Measurements from ENCODE around the gene FADS1.
A peak's percentile ranks its signal among the peaks of the same experiment; 100 is the strongest.

FADS1 gene

GRCh38 chr11:61775606-61776554 is 40.9 kb downstream of the FADS1 start:
- Mint-ChIP-seq H3K4me1 (ENCODE audit: low read depth) (peaks cover 7% of the 10 kb centered on the region), H3K4me3 (peak overlapping the region; percentile 54), H3K36me3 (ENCODE audit: low read depth) (no peaks in the 10 kb centered on the region), H3K27ac (peak overlapping the region; percentile 34), H3K27me3 (ENCODE audit: low read depth) (no peaks in the 10 kb centered on the region), H3K9me3 (no peaks in the 10 kb centered on the region)
- DNase-seq (ENCODE audit: low spot score): no peak

DNA sequence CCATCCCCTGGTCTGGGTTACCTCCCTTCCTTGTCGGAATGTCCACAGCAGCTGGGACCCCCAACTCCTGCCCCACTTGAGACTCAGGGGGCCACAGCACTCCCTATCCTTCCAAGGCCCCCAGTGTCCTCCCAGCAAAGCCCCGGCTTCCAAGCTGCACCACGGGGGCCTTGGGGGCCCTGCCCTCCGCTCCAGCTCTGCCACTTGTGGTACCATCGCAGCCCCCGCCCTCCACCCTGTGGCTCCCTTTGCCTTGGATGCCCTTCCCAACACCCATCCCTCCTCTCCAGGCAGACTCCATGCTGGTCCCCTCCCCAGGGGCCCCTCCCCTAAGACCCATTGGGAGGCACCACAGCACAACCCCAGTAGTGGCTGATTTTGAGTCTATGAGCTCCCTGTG is 41.7 kb downstream of the FADS1 start:
- Mint-ChIP-seq H3K4me1 (ENCODE audit: low read depth) (peaks cover 7% of the 10 kb centered on the region), H3K9me3 (no peaks in the 10 kb centered on the region), H3K27me3 (ENCODE audit: low read depth) (no peaks in the 10 kb centered on the region), H3K4me3 (no peak overlapping the region), H3K36me3 (ENCODE audit: low read depth) (no peaks in the 10 kb centered on the region), H3K27ac (peak overlapping the region; percentile 34)
- DNase-seq (ENCODE audit: low spot score): no peak

- no peaks in the 10 kb centered on the region for H3K36me3 Mint-ChIP-seq (ENCODE audit: low read depth)
- no peak overlapping the region for H3K4me3 Mint-ChIP-seq
- H3K27me3 Mint-ChIP-seq (ENCODE audit: low read depth): no peaks in the 10 kb centered on the region
- H3K9me3 Mint-ChIP-seq: no peaks in the 10 kb centered on the region
- H3K4me1 Mint-ChIP-seq (ENCODE audit: low read depth): peaks cover 7% of the 10 kb centered on the region
- no peak for DNase-seq (ENCODE audit: low spot score)
- H3K27ac Mint-ChIP-seq: no peak overlapping the region
Measured at GRCh38 chr11:61774411-61774810, 42.4 kb downstream of the FADS1 start.

DNA sequence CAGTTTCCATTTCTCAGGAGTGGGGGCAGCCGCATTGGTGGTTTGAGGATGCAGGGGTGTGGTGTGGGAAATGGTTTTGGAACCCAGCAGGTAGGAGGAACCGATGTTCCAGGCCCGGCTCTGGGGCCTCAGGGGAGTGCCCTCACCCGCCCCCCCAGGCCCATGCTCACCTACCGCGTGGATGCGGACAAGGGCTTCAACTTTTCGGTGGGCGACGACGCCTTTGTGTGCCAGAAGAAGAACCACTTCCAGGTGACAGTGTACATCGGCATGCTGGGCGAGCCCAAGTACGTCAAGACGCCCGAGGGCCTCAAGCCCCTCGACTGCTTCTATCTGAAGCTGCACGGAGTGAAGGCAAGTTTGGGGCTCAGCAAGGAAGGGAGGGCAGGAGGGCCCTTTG is 43.0 kb downstream of the FADS1 start:
- Mint-ChIP-seq H3K4me3 (no peak overlapping the region), H3K27me3 (ENCODE audit: low read depth) (no peaks in the 10 kb centered on the region), H3K9me3 (no peaks in the 10 kb centered on the region), H3K36me3 (ENCODE audit: low read depth) (no peaks in the 10 kb centered on the region), H3K4me1 (ENCODE audit: low read depth) (peaks cover 7% of the 10 kb centered on the region), H3K27ac (no peak overlapping the region)
- DNase-seq (ENCODE audit: low spot score): no peak

DNA sequence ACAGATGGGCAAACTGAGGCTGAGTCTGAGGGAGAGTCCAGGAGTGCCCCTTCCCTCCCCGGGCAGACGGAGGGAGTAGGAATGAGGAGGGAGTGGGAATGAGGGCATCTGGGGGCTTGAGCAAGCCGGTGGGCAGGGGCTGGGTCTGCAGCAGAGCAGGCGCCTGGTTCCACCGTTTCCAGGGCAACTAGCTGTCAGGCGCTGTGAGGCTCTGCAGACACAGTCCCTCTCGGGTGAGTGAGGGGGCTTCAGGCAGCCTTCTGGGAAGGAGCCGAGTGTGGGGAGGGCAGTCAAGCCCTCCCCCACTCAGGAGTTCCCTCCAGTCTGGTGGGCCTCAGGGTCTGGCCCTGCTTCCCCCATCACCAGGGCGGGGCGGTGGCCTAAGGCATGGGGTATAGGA is 43.4 kb downstream of the FADS1 start:
- Mint-ChIP-seq H3K4me1 (ENCODE audit: low read depth) (peaks cover 7% of the 10 kb centered on the region), H3K4me3 (no peak overlapping the region), H3K9me3 (no peaks in the 10 kb centered on the region), H3K27ac (no peak overlapping the region), H3K27me3 (ENCODE audit: low read depth) (no peaks in the 10 kb centered on the region), H3K36me3 (ENCODE audit: low read depth) (no peaks in the 10 kb centered on the region)
- DNase-seq (ENCODE audit: low spot score): no peak

GRCh38 chr11:61771985-61772455 is 44.8 kb downstream of the FADS1 start:
- Mint-ChIP-seq H3K4me1 (ENCODE audit: low read depth) (peaks cover 7% of the 10 kb centered on the region), H3K27me3 (ENCODE audit: low read depth) (no peaks in the 10 kb centered on the region), H3K9me3 (no peaks in the 10 kb centered on the region), H3K36me3 (ENCODE audit: low read depth) (no peaks in the 10 kb centered on the region), H3K27ac (peak overlapping the region; percentile 10), H3K4me3 (no peak overlapping the region)
- DNase-seq (ENCODE audit: low spot score): no peak

- Mint-ChIP-seq H3K4me3 (no peak overlapping the region), H3K36me3 (ENCODE audit: low read depth) (no peaks in the 10 kb centered on the region), H3K27ac (no peak overlapping the region), H3K4me1 (ENCODE audit: low read depth) (peaks cover 3% of the 10 kb centered on the region), H3K27me3 (ENCODE audit: low read depth) (no peaks in the 10 kb centered on the region), H3K9me3 (no peaks in the 10 kb centered on the region)
- no peak for DNase-seq (ENCODE audit: low spot score)
Measured at GRCh38 chr11:61771195-61771894, 45.5 kb downstream of the FADS1 start.

DNA sequence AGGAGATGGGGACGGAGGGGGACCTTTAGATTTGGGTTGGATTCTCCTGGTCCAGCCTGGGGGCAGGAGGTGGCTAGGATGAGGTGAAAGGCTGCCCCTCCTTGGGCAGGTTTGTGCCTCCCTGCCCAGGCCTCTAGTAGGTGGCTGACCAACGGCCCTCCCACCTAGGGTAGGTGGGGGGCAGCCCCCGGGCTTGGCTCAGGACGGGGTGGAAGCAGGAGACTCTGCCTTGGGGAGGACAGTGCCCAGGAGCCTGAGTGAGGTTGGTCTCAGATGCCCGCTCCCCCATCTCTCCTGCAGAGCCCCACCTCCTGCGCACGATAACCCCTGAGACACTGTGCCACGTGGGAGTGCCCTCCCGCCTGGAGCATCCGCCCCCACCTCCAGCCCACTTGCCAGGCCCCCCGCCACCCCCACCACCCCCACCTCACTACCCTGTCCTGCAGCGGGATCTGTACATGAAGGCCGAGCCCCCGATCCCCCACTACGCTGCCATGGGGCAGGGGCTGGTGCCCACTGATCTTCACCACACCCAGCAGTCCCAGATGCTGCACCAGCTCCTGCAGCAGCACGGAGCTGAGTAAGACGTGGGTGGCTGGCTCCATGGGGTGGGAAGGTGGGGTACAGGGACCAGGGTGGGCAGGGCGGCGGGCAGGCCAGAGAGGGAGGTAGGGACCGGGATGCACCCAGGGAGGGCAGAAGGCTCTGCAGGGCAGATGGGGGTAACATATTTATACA is 46.7 kb downstream of the FADS1 start:
- Mint-ChIP-seq H3K27me3 (ENCODE audit: low read depth) (no peaks in the 10 kb centered on the region), H3K27ac (no peak overlapping the region), H3K4me3 (no peak overlapping the region), H3K9me3 (no peaks in the 10 kb centered on the region), H3K36me3 (ENCODE audit: low read depth) (no peaks in the 10 kb centered on the region), H3K4me1 (ENCODE audit: low read depth) (peaks cover 2% of the 10 kb centered on the region)
- DNase-seq (ENCODE audit: low spot score): no peak

GRCh38 chr11:61769169-61769920 is 47.5 kb downstream of the FADS1 start:
- Mint-ChIP-seq H3K36me3 (ENCODE audit: low read depth) (no peaks in the 10 kb centered on the region), H3K27ac (no peak overlapping the region)

GRCh38 chr11:61768376-61769076 is 48.3 kb downstream of the FADS1 start:
- Mint-ChIP-seq H3K9me3 (no peaks in the 10 kb centered on the region), H3K4me3 (no peak overlapping the region), H3K36me3 (ENCODE audit: low read depth) (no peaks in the 10 kb centered on the region), H3K27ac (no peak overlapping the region), H3K27me3 (ENCODE audit: low read depth) (no peaks in the 10 kb centered on the region), H3K4me1 (ENCODE audit: low read depth) (peaks cover 2% of the 10 kb centered on the region)
- no peak for DNase-seq (ENCODE audit: low spot score)

More at GRCh38 chr11:61769169-61769920, 47.5 kb downstream of the FADS1 start:
- Mint-ChIP-seq H3K9me3 (no peaks in the 10 kb centered on the region), H3K4me1 (ENCODE audit: low read depth) (peaks cover 2% of the 10 kb centered on the region), H3K27me3 (ENCODE audit: low read depth) (no peaks in the 10 kb centered on the region), H3K4me3 (no peak overlapping the region)
- no peak for DNase-seq (ENCODE audit: low spot score)

GRCh38 chr11:61766353-61766841 is 50.4 kb downstream of the FADS1 start:
- Mint-ChIP-seq H3K4me3 (no peak overlapping the region), H3K27me3 (ENCODE audit: low read depth) (no peaks in the 10 kb centered on the region)

GRCh38 chr11:61765550-61766253 is 51.1 kb downstream of the FADS1 start:
- Mint-ChIP-seq H3K27me3 (ENCODE audit: low read depth) (no peaks in the 10 kb centered on the region), H3K4me1 (ENCODE audit: low read depth) (no peaks in the 10 kb centered on the region), H3K9me3 (no peaks in the 10 kb centered on the region), H3K36me3 (ENCODE audit: low read depth) (no peaks in the 10 kb centered on the region), H3K4me3 (no peak overlapping the region), H3K27ac (no peak overlapping the region)
- DNase-seq (ENCODE audit: low spot score): no peak

More at GRCh38 chr11:61766353-61766841, 50.4 kb downstream of the FADS1 start:
- Mint-ChIP-seq H3K36me3 (ENCODE audit: low read depth) (no peaks in the 10 kb centered on the region), H3K4me1 (ENCODE audit: low read depth) (peaks cover 2% of the 10 kb centered on the region), H3K9me3 (no peaks in the 10 kb centered on the region), H3K27ac (no peak overlapping the region)
- no peak for DNase-seq (ENCODE audit: low spot score)
